ENCODE measurements around the gene STK32B. TPM values are rescaled to one million over a fixed set of nuclear protein-coding genes. Genes with fewer than 3 reads are reported as not detected.

The STK32B gene
- polyA plus RNA-seq, 1 of the 3 experiments (the other 2 are of a cell fraction) = 0.20 TPM

- no peak for TF ChIP-seq REST (IDR thresholded peaks at IDR 0.05; ENCODE audit: low read depth, low read length)
- TF ChIP-seq EZH2phosphoT487 (IDR thresholded peaks at IDR 0.05; ENCODE audit: borderline replicate concordance, low read depth) = no peak
- TF ChIP-seq RAD21 (IDR thresholded peaks at IDR 0.05; ENCODE audit: low read length) = no peak
- TF ChIP-seq POLR2AphosphoS5 (IDR thresholded peaks at IDR 0.05; ENCODE audit: low read depth, low read length) = no peak
Measured at GRCh38 chr4:5134620-5135019, 83.3 kb downstream of the STK32B start (continued).

- Histone ChIP-seq H3K36me3 (replicated peaks in 1 of 2; ENCODE audit: control insufficient read depth in 1 of 2, insufficient read depth in 2 of 2, low read length in 1 of 2) (no peaks in the 10 kb centered on the region), H3K27me3 (ENCODE audit: insufficient read depth) (peaks cover 9% of the 10 kb centered on the region; the same call in 1 of the 2 replicates), H3K4me3 (ENCODE audit: low read depth in 2 of 2, low read length in 1 of 2) (no peak overlapping the region), H3K27ac (ENCODE audit: low read depth in 2 of 2, low read length in 1 of 2) (no peak overlapping the region), H3K9me3 (no peaks in the 10 kb centered on the region), H3K9ac (no peak overlapping the region), H2AFZ (ENCODE audit: low read depth) (no peak overlapping the region), H4K20me1 (ENCODE audit: insufficient read depth) (no peaks in the 10 kb centered on the region), H3K79me2 (ENCODE audit: insufficient read depth) (no peaks in the 10 kb centered on the region), H3K9me2 (no peaks in the 10 kb centered on the region), H3F3A (replicated peaks; ENCODE audit: insufficient read depth) (no peaks in the 10 kb centered on the region), H3K4me2 (no peak overlapping the region), H3K4me1 (ENCODE audit: control insufficient read depth in 1 of 2, insufficient read depth in 2 of 2, low read depth in 1 of 2, low read length in 1 of 2) (no peaks in the 10 kb centered on the region)
- no peak for DNase-seq
- POLR2A ChIA-PET = no interaction called here
- no peak for TF ChIP-seq RAD21 (IDR thresholded peaks at IDR 0.05; ENCODE audit: low read length)
- no peak for TF ChIP-seq SIN3A (IDR thresholded peaks at IDR 0.05; ENCODE audit: borderline replicate concordance, low read depth, low read length)
- no peak for TF ChIP-seq EZH2phosphoT487 (IDR thresholded peaks at IDR 0.05; ENCODE audit: borderline replicate concordance, low read depth)
- no peak for TF ChIP-seq USF2 (IDR thresholded peaks at IDR 0.05; ENCODE audit: borderline replicate concordance, low read depth, low read length)
- TF ChIP-seq TCF12 (IDR thresholded peaks at IDR 0.05) = no peak
- TF ChIP-seq MEF2A (IDR thresholded peaks at IDR 0.05; ENCODE audit: borderline replicate concordance, low read depth) = no peak
- TF ChIP-seq MXI1 (IDR thresholded peaks at IDR 0.05; ENCODE audit: low read depth, low read length) = no peak
- no peak for TF ChIP-seq TEAD4 (IDR thresholded peaks at IDR 0.05; ENCODE audit: borderline replicate concordance, insufficient read depth)
- no peak for TF ChIP-seq TAF1 (IDR thresholded peaks at IDR 0.05; ENCODE audit: borderline replicate concordance, low read depth, low read length)
- TF ChIP-seq RCOR1 (IDR thresholded peaks at IDR 0.05; ENCODE audit: low read length) = no peak
- TF ChIP-seq CTCF (IDR thresholded peaks at IDR 0.05) = no peak
- no peak for TF ChIP-seq MAX (IDR thresholded peaks at IDR 0.05; ENCODE audit: low read depth)
- TF ChIP-seq IRF3 (IDR thresholded peaks at IDR 0.05; ENCODE audit: low read depth, low read length) = no peak
- CTCF ChIA-PET = interaction anchor here (1.6 kb wide), 1 partner anchor 87 kb away, joined by 6 read pairs; no protein-coding TSS in a partner anchor
- WGBS (ENCODE audit: low lambda C conversion rate) = 0% methylated on average over 2 of the region's 2 CpGs
Measured at GRCh38 chr4:5137226-5137625, 85.9 kb downstream of the STK32B start.

Measured in SK-N-SH (cell line).